GM18502 (cell line): ENCODE results near the gene NXF1.
"Not testable (repeated sequence)": the region's sequence is repeated elsewhere in the genome, so short reads cannot be mapped to it uniquely, and the experiment has no call there.

Experiments
- ATAC-seq: cut with Tn5 transposase; IDR thresholded peaks from one replicate; pipeline ENCODE4 v1.9.1; 2021; ENCODE audit warnings: mild to moderate bottlenecking; ENCODE audit not compliant: unreplicated experiment, poor library complexity

NXF1 gene

DNA sequence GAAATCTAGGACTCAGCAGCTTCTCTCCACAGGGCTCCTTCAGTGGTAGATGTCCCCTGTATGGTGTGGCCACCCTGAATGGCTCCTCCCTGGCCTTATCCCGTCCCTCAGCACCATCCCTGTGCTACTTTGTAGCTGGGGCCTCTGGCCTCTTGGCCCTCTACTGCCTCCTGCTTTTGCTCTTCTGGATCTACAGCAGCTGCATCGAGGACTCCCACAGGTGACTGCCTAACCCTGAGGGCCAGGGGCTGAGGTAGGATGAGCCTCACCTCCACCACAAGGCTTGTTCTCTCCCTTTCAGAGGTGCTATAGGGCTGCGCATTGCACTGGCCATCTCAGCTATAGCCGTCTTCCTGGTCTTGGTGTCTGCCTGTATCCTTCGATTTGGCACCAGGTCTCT lies 16.2 kb downstream of the NXF1 start:
- ATAC-seq, result no peak

DNA sequence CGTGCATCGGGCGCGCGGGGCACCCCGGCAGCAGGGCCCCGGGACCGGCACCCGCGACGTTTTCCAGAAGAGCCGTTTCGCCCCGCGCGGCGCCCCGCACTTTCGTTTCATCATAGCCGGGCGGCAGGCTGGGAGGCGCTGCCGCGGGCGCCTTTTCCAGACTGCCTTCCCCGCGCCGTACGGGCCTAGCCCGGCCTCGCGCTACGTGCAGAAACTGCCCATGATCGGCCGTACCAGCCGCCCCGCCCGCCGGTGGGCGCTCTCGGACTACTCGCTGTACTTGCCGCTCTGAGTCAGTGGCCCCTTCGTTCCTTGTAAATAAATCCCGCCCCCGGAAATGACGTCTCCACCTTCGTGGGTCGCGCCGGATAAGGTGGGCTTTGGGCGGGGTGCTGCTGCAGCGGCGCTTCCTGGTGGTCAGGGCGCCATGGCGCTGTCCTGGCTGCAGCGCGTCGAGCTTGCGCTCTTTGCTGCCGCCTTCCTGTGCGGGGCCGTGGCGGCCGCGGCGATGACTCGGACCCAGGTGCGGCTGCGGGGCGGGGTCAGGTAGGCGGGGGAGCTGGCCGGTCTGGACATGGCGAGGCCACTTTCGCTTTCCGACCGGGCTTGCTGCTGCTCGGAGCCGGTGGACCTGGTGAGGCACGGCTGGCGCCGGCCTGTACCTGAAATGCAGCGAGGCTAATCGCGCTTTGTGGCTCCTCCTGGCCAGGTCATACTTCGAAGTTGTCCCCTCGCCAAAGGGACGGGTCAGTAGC lies 18.1 kb downstream of the NXF1 start, which contains the start of gene TMEM179B:
TSS of gene TMEM179B (plus strand) at position 398 of the 755 bp plus-strand sequence. CDS start at position 428, 30 bp downstream.
- ATAC-seq, result peak; percentile 71

DNA sequence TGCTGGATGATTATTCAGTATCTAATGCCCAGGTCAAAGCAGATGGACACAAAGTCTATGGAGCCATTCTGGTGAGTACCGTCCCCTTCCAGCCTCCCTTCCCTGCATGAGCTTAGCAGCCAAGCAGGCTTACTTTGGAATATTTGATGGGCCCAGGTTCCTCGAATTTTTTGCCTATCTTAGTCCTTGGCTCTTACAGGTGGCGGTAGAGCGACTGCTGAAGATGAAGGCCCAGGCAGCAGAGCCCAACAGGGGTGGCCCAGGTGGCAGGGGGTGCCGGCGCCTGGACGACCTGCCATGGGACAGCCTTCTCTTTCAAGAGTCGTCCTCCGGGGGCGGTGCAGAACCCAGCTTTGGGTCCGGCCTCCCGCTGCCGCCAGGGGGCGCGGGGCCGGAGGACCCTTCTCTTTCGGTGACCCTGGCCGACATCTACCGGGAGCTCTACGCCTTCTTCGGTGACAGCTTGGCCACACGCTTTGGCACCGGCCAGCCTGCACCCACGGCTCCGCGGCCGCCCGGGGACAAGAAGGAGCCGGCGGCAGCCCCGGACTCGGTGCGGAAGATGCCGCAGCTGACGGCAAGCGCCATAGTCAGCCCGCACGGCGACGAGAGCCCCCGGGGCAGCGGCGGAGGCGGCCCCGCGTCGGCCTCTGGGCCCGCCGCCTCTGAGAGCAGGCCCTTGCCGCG lies 18.8 kb downstream of the NXF1 start:
- peak; percentile 67 for ATAC-seq

DNA sequence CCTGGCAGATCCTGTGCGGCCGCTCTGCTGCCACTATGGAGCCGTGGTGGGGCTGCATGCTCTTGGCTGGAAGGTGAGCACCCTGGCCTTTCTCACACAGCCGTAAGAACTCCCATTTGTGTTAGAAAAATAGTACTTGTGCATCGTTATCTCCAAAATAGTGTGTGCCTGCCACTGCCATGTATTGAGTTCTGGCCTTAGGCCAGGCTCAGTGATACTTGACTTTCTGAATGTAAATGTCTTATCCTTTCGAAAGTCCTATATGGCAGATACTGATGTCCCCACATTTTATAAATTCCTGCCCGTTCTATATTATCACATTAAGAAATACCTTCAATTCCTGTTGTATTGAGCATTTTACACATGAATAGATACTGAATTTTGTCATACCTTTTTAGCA lies 22.5 kb downstream of the NXF1 start:
- ATAC-seq, result no peak

DNA sequence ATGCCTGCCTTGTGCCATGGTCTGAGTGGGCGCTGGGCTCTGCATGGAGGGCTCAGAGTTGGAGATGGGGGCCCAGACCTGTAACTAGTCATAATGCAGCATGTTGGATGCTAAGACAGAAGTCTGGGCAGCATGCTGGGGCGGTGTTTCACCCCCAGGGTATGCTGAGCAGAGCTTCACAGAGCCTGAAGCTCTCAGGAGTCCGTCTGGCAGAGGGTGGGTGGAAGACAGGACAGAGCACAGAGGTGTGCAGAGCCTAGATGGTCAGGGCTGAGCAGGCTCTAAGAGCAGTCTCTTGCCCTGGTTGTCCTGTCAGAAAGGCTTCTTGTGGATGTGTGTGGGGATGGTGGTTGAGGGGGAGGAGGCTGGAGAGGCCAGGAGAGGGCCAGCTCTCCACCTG lies 26.8 kb downstream of the NXF1 start:
- no peak for ATAC-seq

DNA sequence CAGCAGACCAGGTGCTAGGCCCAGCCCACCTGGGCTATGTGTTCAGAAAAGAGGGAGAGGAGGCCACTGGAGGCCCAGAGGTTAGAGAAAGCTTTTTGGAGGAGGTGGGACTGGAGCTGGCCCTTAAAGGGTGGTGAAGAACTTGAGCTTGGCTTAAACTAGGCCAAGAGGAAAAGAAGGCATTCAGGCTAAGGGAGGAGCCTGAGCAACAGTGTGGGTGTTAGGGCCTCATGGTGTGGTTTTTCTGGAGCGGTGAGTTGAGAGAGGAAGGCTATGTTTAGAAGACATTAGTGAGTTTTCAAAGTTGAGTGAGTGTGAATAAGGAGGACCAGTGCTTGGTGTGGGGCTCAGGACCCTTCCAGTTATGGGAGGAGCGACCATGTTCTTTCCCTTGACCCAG lies 27.9 kb downstream of the NXF1 start:
- ATAC-seq, result no peak

DNA sequence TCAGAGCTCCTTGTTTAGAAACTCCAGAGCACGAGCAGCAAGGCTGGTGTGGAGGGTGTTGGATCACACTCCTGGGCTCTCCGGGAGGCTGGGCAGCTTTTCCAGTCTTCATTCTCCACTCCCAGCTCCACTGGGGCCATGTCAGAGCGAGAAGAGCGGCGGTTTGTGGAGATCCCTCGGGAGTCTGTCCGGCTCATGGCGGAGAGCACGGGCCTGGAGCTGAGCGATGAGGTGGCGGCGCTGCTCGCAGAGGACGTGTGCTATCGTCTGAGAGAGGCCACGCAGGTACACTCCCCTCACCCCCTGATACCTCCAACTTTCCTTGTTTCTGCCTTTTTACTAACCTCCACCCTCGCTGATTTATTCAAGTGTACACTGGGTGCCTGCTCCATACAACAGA lies 29.6 kb downstream of the NXF1 start:
- ATAC-seq, result no peak

DNA sequence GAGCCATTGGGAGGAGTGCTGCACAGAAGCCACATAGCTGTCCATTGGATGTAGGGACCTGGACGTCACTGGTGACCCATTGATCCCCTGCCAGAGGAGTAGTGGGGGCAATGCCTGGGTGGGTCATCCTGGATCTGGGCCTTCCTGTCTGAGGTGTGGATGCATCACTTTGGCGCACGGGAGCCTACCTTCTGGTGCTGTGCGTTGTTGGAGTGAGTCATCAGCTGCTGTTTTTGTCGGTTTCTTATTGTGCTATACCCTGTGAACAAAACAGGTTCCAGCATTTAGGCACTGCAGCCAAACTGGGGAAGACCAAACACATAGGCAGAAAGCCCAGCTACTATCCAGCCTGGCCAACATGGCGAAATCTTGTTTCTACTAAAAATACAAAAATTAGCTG lies 30.8 kb downstream of the NXF1 start:
- no peak for ATAC-seq

DNA sequence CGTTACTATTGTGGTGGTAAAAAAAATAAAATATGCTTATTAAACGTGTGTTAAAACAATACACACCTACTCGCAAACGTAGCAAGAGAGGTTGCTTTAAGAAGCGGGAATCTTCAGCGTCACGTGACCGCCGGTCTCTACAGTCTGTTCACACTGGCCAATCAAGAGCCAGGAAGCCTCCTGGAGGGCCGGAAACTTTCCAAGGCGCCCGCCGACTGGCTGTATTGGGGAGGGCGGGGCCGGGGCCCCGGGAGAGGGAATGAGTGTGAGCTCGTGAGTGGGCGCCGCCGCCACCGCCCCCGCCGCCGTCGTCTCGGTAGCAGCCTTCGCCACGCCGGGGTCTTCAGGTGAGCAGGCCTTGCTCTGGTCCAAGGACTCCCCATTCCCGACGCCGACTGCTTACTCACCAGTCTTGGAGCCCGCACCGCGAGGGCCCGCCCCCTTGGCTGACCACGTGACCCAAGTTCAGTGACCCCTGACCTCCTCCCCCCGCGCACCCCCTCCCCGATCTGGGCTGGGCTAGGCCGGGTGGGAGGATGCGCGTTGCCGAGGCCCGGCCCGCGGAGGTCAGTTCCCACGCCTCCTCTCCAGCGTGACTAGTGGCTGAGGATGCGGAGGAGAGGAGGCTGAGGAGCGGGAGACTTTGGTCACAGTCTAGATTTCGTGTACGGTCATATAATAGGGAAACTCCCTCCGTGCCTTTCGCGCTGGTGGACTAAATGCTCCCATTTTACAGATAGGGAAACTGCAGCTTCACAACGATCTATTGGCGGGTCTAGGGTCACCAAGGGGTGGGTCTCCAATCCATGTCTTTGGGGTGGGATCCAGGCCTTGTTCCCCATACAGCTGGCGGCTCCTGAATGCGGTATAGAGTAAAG lies 33.9 kb downstream of the NXF1 start, which contains the start of gene TAF6L:
TSS of gene TAF6L (plus strand) at position 253 of the 878 bp plus-strand sequence. CDS start 4,388 bp downstream, outside the sequence.
- ATAC-seq, result peak; percentile 80

DNA sequence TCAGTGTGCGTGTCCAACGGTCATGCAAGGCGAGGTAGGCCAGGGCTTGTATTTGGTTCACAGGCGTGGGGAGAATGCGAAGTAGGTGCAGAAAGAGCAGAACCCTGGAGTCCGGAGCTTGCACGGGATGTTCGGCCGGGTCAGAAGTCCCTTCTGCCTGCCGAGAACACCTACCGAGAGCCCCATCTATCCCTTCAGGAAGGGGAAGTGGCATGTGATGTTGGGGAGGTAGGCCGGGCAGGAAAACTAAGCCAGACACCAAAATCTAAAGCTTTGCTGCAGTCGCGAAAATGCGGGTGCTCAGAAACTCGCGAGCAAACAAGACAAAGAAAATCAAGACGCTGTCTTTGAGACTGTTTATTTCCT lies 34.5 kb downstream of the NXF1 start:
- ATAC-seq, result no peak

DNA sequence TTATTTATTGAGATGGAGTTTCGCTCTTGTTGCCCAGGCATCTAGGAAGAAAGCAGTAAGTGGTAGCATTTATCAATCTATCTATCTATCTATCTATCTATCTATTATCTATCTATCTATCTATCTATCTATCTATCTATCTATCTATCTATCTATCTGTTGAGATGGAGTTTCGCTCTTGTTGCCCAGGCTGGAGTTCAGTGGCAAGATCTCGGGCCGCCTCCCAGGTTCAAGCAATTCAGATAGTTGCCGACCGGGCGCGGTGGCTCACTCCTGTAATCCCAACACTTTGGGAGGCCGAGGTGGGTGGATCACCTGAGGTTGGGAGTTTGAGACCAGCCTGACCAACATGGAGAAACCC lies 44.4 kb downstream of the NXF1 start:
- not testable (repeated sequence) for ATAC-seq

DNA sequence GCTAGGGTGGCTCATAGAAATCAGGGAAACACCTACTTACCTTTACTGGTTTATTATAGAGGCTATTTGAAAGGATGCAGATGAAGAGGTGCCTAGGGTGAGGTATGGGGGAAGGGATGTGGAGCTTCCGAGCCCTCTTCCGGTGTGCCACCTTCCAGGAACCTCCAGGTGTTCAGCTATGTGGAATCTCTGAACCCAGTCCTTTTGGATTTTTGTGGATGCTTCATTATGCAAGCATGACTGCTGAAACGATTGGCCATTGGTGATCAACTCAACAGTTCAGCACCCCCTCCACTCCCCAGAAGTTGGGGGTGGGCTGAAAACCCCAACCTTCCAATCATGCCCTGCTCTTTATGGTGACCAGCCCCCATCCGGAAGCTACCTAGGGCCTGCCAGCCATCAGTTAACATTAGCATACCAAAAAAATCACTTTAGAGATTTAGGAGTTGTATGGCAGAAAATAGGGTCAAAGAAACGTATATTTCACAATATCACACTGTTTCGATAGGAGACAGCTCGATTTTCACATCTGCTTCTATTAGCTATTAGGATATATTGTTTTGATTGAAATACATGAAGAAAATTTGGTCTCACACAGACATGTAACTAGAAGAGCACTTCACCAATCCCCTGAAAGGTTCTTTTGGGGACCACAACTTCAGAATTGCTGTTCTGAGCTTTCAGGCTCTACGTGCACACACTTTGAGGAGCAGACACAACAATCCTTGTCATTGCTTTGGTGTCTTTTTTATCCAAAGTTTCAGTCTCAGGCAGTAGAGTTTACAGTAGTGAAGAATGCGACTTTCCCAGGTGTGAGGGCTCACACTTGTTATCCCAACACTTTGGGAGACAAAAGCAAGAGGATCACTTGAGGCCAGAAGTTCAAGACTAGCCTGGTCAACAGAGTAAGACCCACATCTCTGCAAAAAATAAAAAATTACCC lies 47.1 kb downstream of the NXF1 start:
- ATAC-seq, result no peak

DNA sequence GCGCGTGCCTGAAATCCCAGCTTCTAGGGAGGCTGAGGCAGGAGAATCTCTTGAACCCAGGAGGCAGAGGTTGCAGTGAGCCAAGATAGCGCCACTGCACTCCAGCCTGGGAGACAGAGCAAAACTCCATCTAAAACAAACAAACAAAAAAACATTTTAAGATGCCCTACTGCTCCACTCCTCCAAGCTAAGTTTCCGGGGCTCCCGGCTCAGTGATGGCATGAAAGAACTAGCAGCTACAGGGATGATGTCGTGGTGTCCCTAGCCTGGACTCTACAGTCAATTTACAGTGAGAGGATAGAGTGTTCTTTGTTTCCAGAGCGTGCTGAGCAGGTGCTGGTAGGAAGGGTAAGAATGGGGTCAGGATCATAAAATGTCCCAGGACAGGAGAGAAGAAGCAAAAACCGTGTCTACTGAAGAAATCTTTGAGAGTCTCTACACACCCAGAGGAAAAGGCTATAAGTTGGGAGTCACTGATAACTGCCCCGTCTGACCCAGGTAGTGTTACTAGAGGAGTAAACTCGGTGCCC lies 50.1 kb downstream of the NXF1 start:
- no peak for ATAC-seq

DNA sequence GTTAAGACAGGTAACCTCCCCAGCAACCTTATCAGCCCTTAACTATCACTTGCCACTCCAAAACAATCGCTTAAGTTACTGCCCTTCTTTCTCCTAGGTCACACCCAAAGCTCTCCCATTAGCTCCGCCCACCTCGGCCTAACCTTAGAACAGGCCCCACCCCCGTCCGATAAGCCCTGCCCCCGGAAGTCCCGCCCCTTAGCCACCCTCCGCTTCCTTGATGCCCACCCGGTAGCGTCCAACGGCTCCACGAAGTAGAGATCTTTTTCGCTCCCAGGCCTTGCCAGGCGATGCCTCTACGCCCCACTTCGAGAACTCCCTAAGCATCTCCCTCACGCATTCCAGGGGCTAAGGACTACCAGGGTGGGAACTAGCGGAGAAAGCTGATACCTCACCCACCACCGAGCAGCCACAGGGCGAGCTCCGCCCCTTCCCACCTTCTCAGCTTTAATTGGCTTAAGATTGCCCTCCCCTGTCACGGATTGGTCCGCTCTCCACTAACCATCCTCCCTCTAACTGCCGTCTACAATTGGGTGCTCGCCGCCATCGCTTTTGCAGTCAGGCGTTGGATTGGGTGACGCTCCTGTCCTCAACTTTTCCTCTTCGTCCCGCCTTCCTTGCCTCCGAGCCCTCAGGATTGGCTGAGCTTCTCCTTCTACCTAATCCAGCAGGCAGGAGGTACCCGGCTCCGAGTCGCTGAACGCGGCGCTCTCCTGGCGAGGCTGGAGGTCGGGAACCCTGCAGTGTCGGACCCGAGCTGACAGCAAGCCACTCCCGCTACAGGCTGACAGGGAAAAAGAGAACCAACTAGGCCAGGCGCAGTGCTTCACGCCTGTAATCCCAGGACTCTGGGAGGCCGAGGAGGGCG lies 51.3 kb downstream of the NXF1 start, which contains the start of gene ZBTB3:
TSS of gene ZBTB3 (minus strand) at position 425 of the 868 bp plus-strand sequence. CDS start 496 bp downstream, outside the sequence.
- peak; percentile 97 for ATAC-seq

DNA sequence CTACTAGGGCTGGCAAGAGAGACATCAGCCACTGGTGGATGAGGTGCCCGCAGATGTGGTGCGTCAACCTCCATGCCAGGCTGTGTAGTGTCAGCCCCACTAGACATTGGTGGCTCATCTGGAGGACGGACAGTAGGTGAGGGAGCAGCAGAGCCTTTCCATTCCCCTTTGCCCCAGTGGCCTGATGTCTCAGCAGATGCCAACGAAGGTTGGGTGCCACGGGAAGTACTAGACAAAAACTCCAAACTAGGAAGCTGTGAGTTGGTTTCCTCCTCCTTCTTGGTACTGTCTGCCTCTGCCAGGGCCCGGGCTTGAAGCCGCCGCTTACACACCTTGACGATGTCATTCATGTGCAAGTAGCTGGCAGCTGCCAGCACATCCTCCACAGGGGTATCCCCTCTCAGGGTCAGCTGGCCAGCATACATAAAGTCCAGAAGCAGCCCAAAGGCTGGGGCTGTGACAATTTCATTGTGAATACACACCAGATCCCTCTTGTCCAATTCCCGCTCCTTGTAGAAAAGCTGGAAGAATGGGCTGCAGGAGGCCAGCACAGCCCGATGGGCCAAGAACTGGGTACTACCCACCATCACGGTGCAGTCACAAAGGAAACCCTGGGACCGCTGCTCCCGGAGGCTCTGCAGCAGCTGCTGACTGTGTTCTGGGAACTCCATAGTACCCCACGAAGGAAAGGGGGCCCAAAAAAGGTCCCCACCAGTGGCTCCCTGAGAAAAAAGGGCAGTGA lies 52.1 kb downstream of the NXF1 start:
- no peak for ATAC-seq

DNA sequence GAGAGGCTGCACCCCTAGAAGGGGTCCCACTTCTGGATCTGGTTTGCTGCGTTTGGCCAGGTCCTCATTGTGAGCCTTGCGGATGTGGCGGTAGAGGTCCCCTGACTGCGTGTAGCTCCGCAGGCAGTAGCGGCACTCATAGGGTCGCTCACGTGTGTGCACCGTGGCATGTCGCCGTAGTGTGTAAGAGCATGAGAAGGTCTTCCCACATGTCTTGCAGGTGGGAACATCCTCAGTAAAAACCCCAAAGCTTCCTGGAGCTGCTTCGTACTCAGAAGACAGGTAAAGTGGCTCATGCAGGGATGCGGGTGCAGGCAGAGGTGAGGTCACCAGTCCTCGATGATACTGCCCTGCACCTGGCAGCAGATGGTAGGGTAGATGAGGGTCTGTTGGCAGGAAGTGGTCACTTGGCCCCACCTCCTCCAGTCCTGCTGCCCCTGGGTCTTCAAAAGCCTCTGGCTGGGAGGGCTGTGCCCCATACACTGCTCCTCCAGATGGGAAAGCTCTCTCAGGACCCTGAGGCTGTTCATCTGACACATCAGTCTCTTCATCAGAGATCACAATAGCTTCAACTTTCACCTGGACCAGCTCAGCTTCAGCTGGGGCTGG lies 53.0 kb downstream of the NXF1 start:
- no peak for ATAC-seq

DNA sequence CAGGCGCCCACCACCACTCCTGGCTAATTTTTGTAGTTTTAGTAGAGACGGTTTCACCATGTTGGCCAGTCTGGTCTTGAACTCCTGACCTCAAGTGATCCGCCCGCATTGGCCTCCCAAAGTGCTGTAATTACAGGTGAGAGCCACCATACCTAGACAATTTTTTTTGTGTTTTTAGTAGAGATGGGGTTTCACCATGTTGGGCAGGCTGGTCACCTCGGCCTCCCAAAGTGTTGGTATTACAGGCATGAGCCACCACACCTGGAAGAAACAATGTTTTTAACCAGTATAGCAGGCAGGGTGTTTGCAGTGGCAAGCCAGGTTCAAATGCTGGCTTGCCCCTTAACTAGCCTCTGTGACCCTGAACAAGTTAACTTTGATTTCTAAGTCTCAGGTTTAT lies 55.3 kb downstream of the NXF1 start:
- ATAC-seq, result not testable (repeated sequence)
